NOMO-1 treated with dmso at 0.1 percent for 144 hours (cell line): Measurements from ENCODE around the gene ZC3H7B.

Experiments
- DNase-seq: peaks from one replicate; lab custom pipeline; 2025; ENCODE audit not compliant: unreplicated experiment; lab: John Stamatoyannopoulos, UW

Gene ZC3H7B

GRCh38 chr22:41324821-41325528 is 23.6 kb downstream of the ZC3H7B start:
- DNase-seq: no peak

GRCh38 chr22:41327124-41327523 is 25.8 kb downstream of the ZC3H7B start:
- no peak for DNase-seq

- DNase-seq: no peak
Measured at GRCh38 chr22:41330169-41330568, 28.8 kb downstream of the ZC3H7B start.

GRCh38 chr22:41332217-41332939 is 31.1 kb downstream of the ZC3H7B start:
- no peak for DNase-seq

GRCh38 chr22:41333806-41334205 is 32.5 kb downstream of the ZC3H7B start:
- DNase-seq: no peak

GRCh38 chr22:41334215-41334614 is 32.9 kb downstream of the ZC3H7B start:
- DNase-seq: no peak

GRCh38 chr22:41334951-41335635 is 33.8 kb downstream of the ZC3H7B start:
- DNase-seq: no peak

GRCh38 chr22:41338614-41339212 is 37.4 kb downstream of the ZC3H7B start:
- DNase-seq: no peak

GRCh38 chr22:41339823-41340222 is 38.5 kb downstream of the ZC3H7B start:
- DNase-seq: no peak

- no peak for DNase-seq
Measured at GRCh38 chr22:41340357-41340756, 39.0 kb downstream of the ZC3H7B start.

GRCh38 chr22:41341012-41341411 is 39.7 kb downstream of the ZC3H7B start:
- no peak for DNase-seq

- no peak for DNase-seq
Measured at GRCh38 chr22:41341990-41342389, 40.7 kb downstream of the ZC3H7B start.

- no peak for DNase-seq
Measured at GRCh38 chr22:41343300-41343699, 42.0 kb downstream of the ZC3H7B start.

GRCh38 chr22:41343717-41344116 is 42.4 kb downstream of the ZC3H7B start:
- no peak for DNase-seq

- DNase-seq: no peak
Measured at GRCh38 chr22:41344189-41344788, 43.0 kb downstream of the ZC3H7B start.

GRCh38 chr22:41345807-41346335 is 44.5 kb downstream of the ZC3H7B start:
- DNase-seq: no peak

- DNase-seq: no peak
Measured at GRCh38 chr22:41347066-41347859, 45.9 kb downstream of the ZC3H7B start.

- DNase-seq: no peak
Measured at GRCh38 chr22:41348964-41349484, 47.7 kb downstream of the ZC3H7B start.

GRCh38 chr22:41350087-41350486 is 48.8 kb downstream of the ZC3H7B start:
- no peak for DNase-seq

GRCh38 chr22:41351011-41351410 is 49.7 kb downstream of the ZC3H7B start:
- DNase-seq: no peak
